Caco-2 (cell line): ENCODE data around the gene CHST4. TPM values are rescaled to one million over a fixed set of nuclear protein-coding genes. Genes with fewer than 3 reads are reported as not detected.
"Not testable (repeated sequence)": the region's sequence is repeated elsewhere in the genome, so short reads cannot be mapped to it uniquely, and the experiment has no call there.

Experiments
- BruUV-seq: library from RNA; stranded (reverse); fragments of 400-500 nt; replicated peaks from 2 replicates; lab custom pipeline; 2021; lab: Mats Ljungman, UMichigan
- CTCF ChIA-PET: fragments of 300-600 bp; sonication (Branson Sonifier 250); formaldehyde crosslinking; loops from one replicate; lab custom pipeline; 2022; ENCODE audit warnings: antibody characterized with exemption; lab: Charles Lee
- POLR2A ChIA-PET: fragments of 300-600 bp; sonication (Branson Sonifier 250); formaldehyde crosslinking; loops from one replicate; lab custom pipeline; 2022; ENCODE audit warnings: antibody characterized with exemption; lab: Charles Lee
- DNase-seq, 2 experiments: peaks; one replicate each; pipeline versions ENCODE4 v3.0.0 to v3.0.0-alpha.2; 2020 to 2022
- H3K27me3 ChIP-seq: replicated peaks from 2 replicates; pipeline ENCODE4 v1.6.0; 2011; ENCODE audit warnings: low read length; ENCODE audit not compliant: control insufficient read depth, insufficient read depth
- H3K36me3 ChIP-seq: 2 replicates; pipeline ENCODE4 v1.5.1; 2011; ENCODE audit warnings: low read length; ENCODE audit not compliant: control insufficient read depth, insufficient read depth
- H3K4me1 ChIP-seq: fragments of 250-450 bp; sonication (Bioruptor Pico); 2 replicates; pipeline ENCODE4 v1.5.1; 2020; ENCODE audit warnings: mild to moderate bottlenecking
- H3K4me3 ChIP-seq: 2 replicates; pipeline ENCODE4 v1.5.1; 2011; ENCODE audit warnings: low read depth, mild to moderate bottlenecking, control low read depth, low read length
- H3K9me3 ChIP-seq: fragments of 250-450 bp; sonication (Bioruptor Pico); 2 replicates; pipeline ENCODE4 v1.5.1; 2020; ENCODE audit warnings: mild to moderate bottlenecking, moderate library complexity
- H3K27ac Mint-ChIP-seq: one replicate; pipeline ENCODE4 v1.8.0; 2022; ENCODE audit warnings: mixed read lengths; ENCODE audit not compliant: unreplicated experiment
- H3K27me3 Mint-ChIP-seq: one replicate; pipeline ENCODE4 v1.8.0; 2022; ENCODE audit warnings: mixed read lengths; ENCODE audit not compliant: insufficient read depth, unreplicated experiment
- H3K36me3 Mint-ChIP-seq: one replicate; pipeline ENCODE4 v1.8.0; 2022; ENCODE audit warnings: mild to moderate bottlenecking, mixed read lengths; ENCODE audit not compliant: insufficient read depth, unreplicated experiment
- H3K4me1 Mint-ChIP-seq: one replicate; pipeline ENCODE4 v1.8.0; 2022; ENCODE audit warnings: low read depth, mixed read lengths; ENCODE audit not compliant: unreplicated experiment
- H3K4me3 Mint-ChIP-seq: one replicate; pipeline ENCODE4 v1.8.0; 2022; ENCODE audit warnings: mild to moderate bottlenecking, moderate library complexity, mixed read lengths; ENCODE audit not compliant: unreplicated experiment
- H3K9me3 Mint-ChIP-seq: one replicate; pipeline ENCODE4 v1.8.0; 2022; ENCODE audit warnings: mixed read lengths; ENCODE audit not compliant: unreplicated experiment
- CTCF ChIP-seq, 2 experiments: fragments of 200-600 bp in 1 of 2; IDR thresholded peaks; 1 replicate in 1 of 2; 2 replicates in 1 of 2; pipeline versions ENCODE4 v1.5.1 to v1.8.0; 2011 to 2022; ENCODE audit warnings: antibody characterized with exemption in 1 of 2, control low read depth in 1 of 2, inconsistent platforms in 1 of 2, low read depth in 1 of 2, low read length in 1 of 2, mild to moderate bottlenecking in 1 of 2, moderate library complexity in 1 of 2; ENCODE audit not compliant: insufficient read depth in 1 of 2, severe bottlenecking in 1 of 2, unreplicated experiment in 1 of 2
- intact Hi-C: fragments of 100-400 bp; cut with micrococcal nuclease; formaldehyde crosslinking; loops from one replicate; pipeline ENCODE4 v1.10.0; 2022; ENCODE audit not compliant: unreplicated experiment
- total RNA-seq: library from RNA; stranded (reverse); gene quantifications from 2 replicates; pipeline ENCODE4 v1.2.3, GENCODE V29; 2022

Gene CHST4
- total RNA-seq, 1 experiment from 2014 or later = not detected

DNA sequence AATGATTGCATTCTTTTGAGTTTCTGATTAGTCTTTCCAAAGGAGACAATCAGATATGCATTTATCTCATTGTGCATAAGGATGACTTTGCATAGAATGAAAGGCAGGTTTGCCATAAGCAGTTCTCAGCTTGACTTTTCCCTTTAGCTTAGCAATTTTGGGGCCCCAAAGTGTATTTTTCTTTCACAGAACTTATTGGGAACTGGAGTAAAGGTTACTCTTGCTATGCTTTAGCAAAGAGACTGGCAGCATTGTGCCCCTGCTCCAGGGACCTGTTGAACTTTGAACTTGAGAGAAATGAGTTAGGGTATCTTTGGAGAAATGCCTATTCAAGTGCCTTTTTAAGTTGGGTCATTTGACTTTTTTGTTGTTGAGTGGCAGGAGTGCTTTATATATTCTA is 33.6 kb downstream of the CHST4 start:
- Mint-ChIP-seq H3K4me3 (no peak overlapping the region), H3K27me3 (no peaks in the 10 kb centered on the region), H3K27ac (no peak overlapping the region), H3K4me1 (peaks cover 8% of the 10 kb centered on the region), H3K36me3 (peaks cover 11% of the 10 kb centered on the region), H3K9me3 (peaks cover 14% of the 10 kb centered on the region)
- ChIA-PET CTCF (no interaction called here), POLR2A (no interaction called here)
- Histone ChIP-seq H3K4me1 (no peaks in the 10 kb centered on the region), H3K27me3 (no peaks in the 10 kb centered on the region), H3K9me3 (peaks cover 22% of the 10 kb centered on the region), H3K4me3 (no peak overlapping the region), H3K36me3 (no peaks in the 10 kb centered on the region)
- no TSS peak for BruUV-seq
- intact Hi-C loops = no loop called here
- no peak for DNase-seq
- no peak for TF ChIP-seq CTCF (IDR thresholded peaks at IDR 0.05; ENCODE audit: insufficient read depth in 1 of 2, low read depth in 1 of 2, low read length in 1 of 2, severe bottlenecking in 1 of 2, unreplicated experiment in 1 of 2)

- POLR2A ChIA-PET, H3K4me1 ChIP-seq, H3K4me3 Mint-ChIP-seq, H3K27me3 ChIP-seq, BruUV-seq, H3K36me3 ChIP-seq, H3K27ac Mint-ChIP-seq, CTCF ChIA-PET, H3K27me3 Mint-ChIP-seq, H3K4me3 ChIP-seq, intact Hi-C loops: not testable (repeated sequence)
- DNase-seq = peak in 1 of 2 experiments; percentile 15
- peaks cover 20% of the 10 kb centered on the region for H3K4me1 Mint-ChIP-seq
- peaks cover 19% of the 10 kb centered on the region for H3K9me3 ChIP-seq
- H3K9me3 Mint-ChIP-seq = peaks cover 14% of the 10 kb centered on the region
- peaks cover 19% of the 10 kb centered on the region for H3K36me3 Mint-ChIP-seq
Measured at GRCh38 chr16:71561886-71562285, 35.7 kb downstream of the CHST4 start.

DNA sequence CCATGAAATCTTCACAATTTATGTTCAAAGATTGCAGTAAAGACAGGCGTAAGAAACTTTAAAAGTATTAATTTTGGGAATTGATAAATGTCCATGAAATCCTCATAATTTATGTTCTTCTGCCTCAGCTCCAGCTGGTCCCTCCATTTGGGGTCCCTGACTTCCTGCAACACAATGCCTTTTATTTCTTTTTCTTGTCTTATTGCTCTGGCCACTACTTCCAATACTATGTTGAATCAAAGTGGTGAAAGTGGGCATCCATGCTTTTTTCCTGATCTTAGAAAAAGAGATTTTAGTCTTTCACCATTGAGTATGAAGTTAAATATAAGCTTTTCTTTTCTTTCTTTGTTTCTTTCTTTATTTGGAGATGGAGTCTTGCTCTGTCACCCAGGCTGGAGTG is 36.3 kb downstream of the CHST4 start:
- ChIA-PET CTCF (no interaction called here), POLR2A (no interaction called here)
- H3K36me3 Mint-ChIP-seq = peaks cover 19% of the 10 kb centered on the region
- Histone ChIP-seq H3K27me3 (no peaks in the 10 kb centered on the region), H3K36me3 (no peaks in the 10 kb centered on the region), H3K4me1 (peaks cover 8% of the 10 kb centered on the region; the same call in 1 of the 2 replicates), H3K4me3 (no peak overlapping the region), H3K9me3 (peaks cover 19% of the 10 kb centered on the region)
- H3K4me1 Mint-ChIP-seq = peaks cover 20% of the 10 kb centered on the region
- no peak overlapping the region for H3K4me3 Mint-ChIP-seq
- peaks cover 14% of the 10 kb centered on the region for H3K9me3 Mint-ChIP-seq
- no peak for TF ChIP-seq CTCF (IDR thresholded peaks at IDR 0.05; ENCODE audit: insufficient read depth in 1 of 2, low read depth in 1 of 2, low read length in 1 of 2, severe bottlenecking in 1 of 2, unreplicated experiment in 1 of 2)
- no peak for DNase-seq
- no peaks in the 10 kb centered on the region for H3K27me3 Mint-ChIP-seq
- H3K27ac Mint-ChIP-seq = no peak overlapping the region
- BruUV-seq = no TSS peak
- intact Hi-C loops = no loop called here
